ENCODE results near the gene ATP2B3. TPM values are rescaled to one million over a fixed set of nuclear protein-coding genes. Genes with fewer than 3 reads are reported as not detected.

The ATP2B3 gene
- total RNA-seq, 1 donor from 2014 or later = 0.25 TPM

DNA sequence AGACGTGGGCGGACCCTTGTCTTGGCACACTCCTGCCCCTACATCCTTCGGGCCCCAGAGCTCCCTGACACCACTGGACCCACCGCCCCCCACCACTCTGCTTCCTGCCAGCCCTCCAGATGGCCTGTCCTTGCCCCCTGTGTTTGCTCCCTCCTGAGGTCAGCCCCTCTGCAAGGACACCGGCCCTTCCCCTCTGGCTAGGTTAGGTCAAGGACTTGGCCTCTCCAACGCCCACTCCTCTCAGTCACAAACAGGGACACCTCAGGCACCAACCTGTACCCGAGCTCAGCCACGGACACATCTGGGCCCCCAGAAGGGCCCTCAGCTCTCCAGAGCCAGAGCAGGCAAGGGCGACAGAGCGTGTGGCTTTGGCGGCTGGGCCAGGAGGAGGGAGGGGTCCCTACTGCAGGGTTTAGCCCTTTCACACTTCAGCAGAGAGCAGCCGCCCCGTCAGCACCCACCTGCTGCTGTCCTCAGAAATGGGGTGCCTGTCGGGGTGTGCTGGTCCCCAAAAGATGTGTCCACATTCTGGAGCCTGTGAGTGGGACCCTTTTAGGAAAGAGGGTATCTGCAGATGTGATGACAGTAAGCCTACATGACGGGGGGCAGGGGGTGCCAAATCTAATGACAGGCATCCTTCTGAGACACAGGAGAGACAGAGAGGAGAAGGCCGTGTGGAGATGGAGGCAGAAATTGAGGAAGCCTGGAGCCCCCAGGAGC is 106.0 kb downstream of the ATP2B3 start:
- TF ChIP-seq POLR2AphosphoS5 (IDR thresholded peaks at IDR 0.05; ENCODE audit: insufficient read depth in 1 of 2, low read depth in 1 of 2) (no peak), POLR2A (IDR thresholded peaks at IDR 0.05) (no peak)
- TF ChIP-seq, protein P1, sequence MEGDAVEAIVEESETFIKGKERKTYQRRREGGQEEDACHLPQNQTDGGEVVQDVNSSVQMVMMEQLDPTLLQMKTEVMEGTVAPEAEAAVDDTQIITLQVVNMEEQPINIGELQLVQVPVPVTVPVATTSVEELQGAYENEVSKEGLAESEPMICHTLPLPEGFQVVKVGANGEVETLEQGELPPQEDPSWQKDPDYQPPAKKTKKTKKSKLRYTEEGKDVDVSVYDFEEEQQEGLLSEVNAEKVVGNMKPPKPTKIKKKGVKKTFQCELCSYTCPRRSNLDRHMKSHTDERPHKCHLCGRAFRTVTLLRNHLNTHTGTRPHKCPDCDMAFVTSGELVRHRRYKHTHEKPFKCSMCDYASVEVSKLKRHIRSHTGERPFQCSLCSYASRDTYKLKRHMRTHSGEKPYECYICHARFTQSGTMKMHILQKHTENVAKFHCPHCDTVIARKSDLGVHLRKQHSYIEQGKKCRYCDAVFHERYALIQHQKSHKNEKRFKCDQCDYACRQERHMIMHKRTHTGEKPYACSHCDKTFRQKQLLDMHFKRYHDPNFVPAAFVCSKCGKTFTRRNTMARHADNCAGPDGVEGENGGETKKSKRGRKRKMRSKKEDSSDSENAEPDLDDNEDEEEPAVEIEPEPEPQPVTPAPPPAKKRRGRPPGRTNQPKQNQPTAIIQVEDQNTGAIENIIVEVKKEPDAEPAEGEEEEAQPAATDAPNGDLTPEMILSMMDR (IDR thresholded peaks at IDR 0.05) = no peak
- intact Hi-C loops (cut with DNase I) = no loop called here

DNA sequence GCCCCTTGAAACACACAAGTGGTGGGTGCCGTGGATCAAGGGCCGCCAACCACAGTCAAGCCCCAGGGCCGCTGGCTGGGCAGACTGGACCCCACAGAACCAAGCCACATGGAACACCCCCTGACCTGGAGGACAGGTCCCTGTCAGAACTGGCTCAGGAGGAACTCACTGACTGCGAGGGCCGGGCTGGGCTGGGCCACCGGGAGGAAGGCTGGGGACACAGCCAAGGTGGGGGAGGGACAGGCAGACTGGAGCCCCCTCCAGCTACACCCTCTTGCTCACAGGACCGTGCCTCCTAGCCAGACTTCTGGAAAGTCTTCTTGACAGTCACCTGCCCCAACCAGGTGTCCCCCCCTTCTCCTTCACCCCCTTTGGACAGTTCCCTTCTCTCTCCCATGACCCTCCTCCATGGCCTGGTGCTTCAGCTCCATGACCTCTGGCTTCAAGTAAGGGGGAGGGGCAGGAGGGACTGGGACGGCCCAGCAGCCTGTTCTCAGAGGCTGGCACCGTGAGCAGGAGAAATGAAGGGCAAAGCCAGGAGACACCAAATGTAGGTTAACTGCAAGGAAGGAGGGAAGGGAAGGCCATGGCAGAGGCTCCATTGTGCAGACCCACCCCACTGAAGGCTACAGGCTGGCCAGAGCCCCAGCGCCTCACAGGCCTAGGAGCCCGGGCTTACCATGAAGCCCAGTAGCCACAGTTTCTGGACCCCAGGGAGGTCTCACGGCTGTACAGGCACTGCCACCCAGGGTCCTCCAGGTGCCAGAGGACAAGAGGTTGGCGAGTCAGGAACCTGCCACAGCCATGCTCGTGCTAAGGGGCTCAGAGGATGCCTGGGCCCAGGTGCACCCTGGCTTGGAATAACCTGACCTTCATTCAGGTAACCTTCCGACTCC is 107.0 kb downstream of the ATP2B3 start:
- TF ChIP-seq, protein P1 (IDR thresholded peaks at IDR 0.05) = no peak
- TF ChIP-seq POLR2A (IDR thresholded peaks at IDR 0.05) (no peak), POLR2AphosphoS5 (IDR thresholded peaks at IDR 0.05; ENCODE audit: insufficient read depth in 1 of 2, low read depth in 1 of 2) (no peak)
- H3K27me3 ChIP-seq = peaks cover 4% of the 10 kb centered on the region

More for the DNA sequence above, 106.0 kb downstream of the ATP2B3 start:
- Histone ChIP-seq H3K27ac (no peak overlapping the region), H3K4me3 (no peak overlapping the region), H3K4me1 (no peaks in the 10 kb centered on the region), H3K9me3 (no peaks in the 10 kb centered on the region), H3K27me3 (peaks cover 4% of the 10 kb centered on the region), H3K36me3 (no peaks in the 10 kb centered on the region)
- DNase-seq (ENCODE audit: extremely low spot score in 2 of 2) = no peak

DNA sequence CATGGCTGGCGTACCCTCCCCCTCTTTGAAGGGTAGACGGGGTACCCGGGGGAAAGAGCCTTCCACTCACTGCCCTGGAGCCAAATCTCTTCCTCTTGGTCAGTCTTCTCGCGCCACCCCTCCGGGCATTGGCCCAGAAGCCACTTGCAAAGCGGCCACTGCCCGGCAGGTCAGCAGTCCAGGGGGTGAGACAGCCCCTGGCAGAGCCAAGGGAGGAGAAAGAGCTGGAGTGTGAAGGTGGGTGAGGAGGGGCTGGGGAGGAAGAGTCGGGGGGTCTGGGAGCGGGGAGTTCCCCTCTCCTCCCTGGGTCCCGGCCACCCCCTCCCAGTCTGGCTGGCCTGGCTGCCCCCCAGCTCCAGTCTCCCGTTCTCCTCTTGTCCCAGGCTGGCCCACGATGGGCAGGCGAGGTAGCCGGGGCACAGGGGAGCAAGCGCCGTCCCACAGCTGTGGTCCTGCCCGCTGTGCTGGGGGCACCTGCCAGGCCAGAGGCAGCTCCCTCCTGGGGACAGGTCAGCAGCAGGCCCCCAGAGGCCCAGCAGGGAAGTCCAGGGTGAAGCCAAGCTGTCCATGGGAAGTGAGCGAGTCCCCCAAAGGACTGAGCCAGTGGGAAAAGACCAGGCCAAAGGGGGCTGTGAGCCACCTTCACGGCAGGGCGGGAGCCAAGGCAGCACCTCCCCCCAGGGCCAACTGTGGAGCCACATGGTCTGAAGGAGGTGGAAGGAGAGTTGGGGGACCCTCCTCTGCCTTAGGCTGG is 108.0 kb downstream of the ATP2B3 start:
- no peaks in the 10 kb centered on the region for H3K4me1 ChIP-seq
- no peak overlapping the region for H3K4me3 ChIP-seq
- intact Hi-C loops (cut with DNase I) = no loop called here
- DNase-seq (ENCODE audit: extremely low spot score in 2 of 2) = no peak
- H3K36me3 ChIP-seq = no peaks in the 10 kb centered on the region
- TF ChIP-seq, protein P1 (IDR thresholded peaks at IDR 0.05) = no peak
- no peak for TF ChIP-seq POLR2A (IDR thresholded peaks at IDR 0.05)
- TF ChIP-seq POLR2AphosphoS5 (IDR thresholded peaks at IDR 0.05; ENCODE audit: insufficient read depth in 1 of 2, low read depth in 1 of 2) = no peak
- H3K27me3 ChIP-seq = peaks cover 4% of the 10 kb centered on the region
- no peak overlapping the region for H3K27ac ChIP-seq
- H3K9me3 ChIP-seq = no peaks in the 10 kb centered on the region

More for the DNA sequence above, 107.0 kb downstream of the ATP2B3 start:
- H3K27ac ChIP-seq = no peak overlapping the region
- intact Hi-C loops (cut with DNase I) = no loop called here
- no peaks in the 10 kb centered on the region for H3K4me1 ChIP-seq
- no peaks in the 10 kb centered on the region for H3K9me3 ChIP-seq
- no peak for DNase-seq (ENCODE audit: extremely low spot score in 2 of 2)
- H3K36me3 ChIP-seq = no peaks in the 10 kb centered on the region
- H3K4me3 ChIP-seq = no peak overlapping the region

DNA sequence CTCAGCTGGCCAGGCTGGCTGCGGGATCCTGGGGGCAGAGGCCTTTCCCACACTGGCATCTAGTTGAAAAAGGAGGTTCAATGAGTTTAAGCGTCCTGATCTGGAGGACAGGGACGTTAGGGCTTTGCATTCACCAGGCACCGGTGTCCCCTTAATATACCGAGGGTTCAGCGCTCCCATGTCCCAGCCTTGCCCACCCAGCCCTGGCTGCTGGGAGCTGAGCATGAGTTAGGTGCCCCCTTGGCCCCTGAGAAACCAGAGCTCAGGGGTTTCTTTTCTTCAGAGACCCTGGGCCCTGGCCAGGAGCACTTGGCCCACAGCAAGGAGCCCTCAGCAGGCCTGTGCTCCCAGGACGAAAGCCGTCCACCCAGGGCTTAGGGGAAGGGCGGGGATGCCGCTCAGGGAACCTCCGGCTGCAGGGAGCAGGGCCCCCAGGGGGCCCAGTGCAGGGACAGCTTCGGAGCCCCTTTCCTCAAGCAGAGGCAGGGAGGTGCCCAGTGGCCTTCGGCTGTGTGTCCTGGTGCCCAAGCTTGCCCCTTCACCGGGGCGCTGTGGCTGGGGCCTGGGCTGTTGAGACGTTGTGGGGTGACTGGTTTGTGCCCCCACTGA is 108.7 kb downstream of the ATP2B3 start:
- Histone ChIP-seq H3K36me3 (no peaks in the 10 kb centered on the region), H3K4me3 (no peak overlapping the region), H3K27ac (no peak overlapping the region), H3K4me1 (no peaks in the 10 kb centered on the region), H3K9me3 (no peaks in the 10 kb centered on the region), H3K27me3 (peaks cover 4% of the 10 kb centered on the region)
- DNase-seq (ENCODE audit: extremely low spot score in 2 of 2) = no peak
- no peak for TF ChIP-seq POLR2AphosphoS5 (IDR thresholded peaks at IDR 0.05; ENCODE audit: insufficient read depth in 1 of 2, low read depth in 1 of 2)
- TF ChIP-seq, protein P1 (IDR thresholded peaks at IDR 0.05) = no peak
- TF ChIP-seq POLR2A (IDR thresholded peaks at IDR 0.05) = no peak
- intact Hi-C loops (cut with DNase I) = no loop called here
